Skeletal muscle tissue (tissue), 4 donors: ENCODE results near the gene NME4. TPM values are rescaled to one million over a fixed set of nuclear protein-coding genes. Genes with fewer than 3 reads are reported as not detected.
"Not testable (repeated sequence)": the region's sequence is repeated elsewhere in the genome, so short reads cannot be mapped to it uniquely, and the experiment has no call there.

Experiments used
- H3K27ac ChIP-seq: one replicate; pipeline ENCODE4 v1.7.0; 2013; ENCODE audit warnings: mild to moderate bottlenecking, low read depth, low read length, inconsistent platforms
- H3K27me3 ChIP-seq, 3 donors: one replicate each; pipeline ENCODE4 v1.7.0; 2013; ENCODE audit warnings: low read length in 3 of 3; ENCODE audit not compliant: control insufficient read depth in 3 of 3, insufficient read depth in 3 of 3
- H3K36me3 ChIP-seq, 3 donors: one replicate each; pipeline ENCODE4 v1.7.0; 2013; ENCODE audit warnings: low read length in 3 of 3; ENCODE audit not compliant: control insufficient read depth in 3 of 3, insufficient read depth in 3 of 3
- H3K4me1 ChIP-seq, 3 donors: one replicate each; pipeline ENCODE4 v1.7.0; 2013; ENCODE audit warnings: low read length in 3 of 3, mild to moderate bottlenecking in 3 of 3; ENCODE audit not compliant: control insufficient read depth in 3 of 3, insufficient read depth in 3 of 3
- H3K4me3 ChIP-seq, 3 donors: one replicate each; pipeline ENCODE4 v1.7.0; 2013; ENCODE audit warnings: low read length in 3 of 3
- H3K9ac ChIP-seq, 3 donors: one replicate each; pipeline ENCODE4 v1.7.0; 2013; ENCODE audit warnings: low read length in 3 of 3, mild to moderate bottlenecking in 3 of 3, moderate library complexity in 2 of 3, low read depth in 1 of 3
- H3K9me3 ChIP-seq, 3 donors: one replicate each; pipeline ENCODE4 v1.7.0; 2013; ENCODE audit warnings: low read length in 3 of 3; ENCODE audit not compliant: control insufficient read depth in 3 of 3
- total RNA-seq: library from RNA; depleted of rRNA; stranded (reverse); fragments of >200 nt; gene quantifications from one replicate; pipeline ENCODE4 v1.2.3, GENCODE V29; 2014
- donor health status: Osteomylitis.

The NME4 gene
- total RNA-seq, 1 donor from 2014 or later, result 21.4 TPM

DNA sequence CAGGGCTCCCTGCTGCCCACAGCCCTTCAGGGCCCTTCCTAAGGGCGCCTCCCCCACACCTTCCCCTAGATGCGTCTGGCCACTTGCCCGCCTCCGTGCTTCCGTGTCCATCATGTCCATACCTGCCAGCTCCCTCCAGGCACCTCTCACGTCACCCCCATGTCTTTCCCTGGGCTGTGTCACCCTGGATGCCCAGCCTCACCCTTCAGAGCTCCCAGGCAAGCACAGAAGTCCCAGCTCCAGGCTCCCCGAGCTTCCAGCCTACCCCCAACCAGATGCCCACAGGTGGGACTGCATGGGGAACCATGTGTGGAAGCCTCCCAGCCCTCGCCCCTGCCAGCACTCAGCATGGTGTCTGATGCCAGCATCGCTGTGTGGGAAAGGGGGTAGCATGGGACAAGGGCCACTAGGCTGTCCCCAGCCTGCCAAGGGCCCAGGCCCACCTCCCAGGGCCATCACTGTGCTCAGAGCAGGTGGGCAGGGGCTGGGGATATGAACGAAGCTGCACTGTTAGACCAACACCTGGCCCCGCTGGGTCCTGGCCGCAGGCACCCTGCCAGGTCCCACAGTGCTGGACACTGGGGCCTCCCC is 42.6 kb upstream of the NME4 start:
- no peak overlapping the region for H3K27ac ChIP-seq
- no peak overlapping the region for H3K4me3 ChIP-seq
- H3K4me1 ChIP-seq, result peaks cover 5 to 9% (median 9%) of the 10 kb centered on the region in 3 donors
- H3K9ac ChIP-seq, result no peak overlapping the region
- peaks cover 0 to 3% (median 0%) of the 10 kb centered on the region in 3 donors for H3K27me3 ChIP-seq
- H3K9me3 ChIP-seq, result no peaks in the 10 kb centered on the region
- peaks cover 0 to 5% (median 4%) of the 10 kb centered on the region in 3 donors for H3K36me3 ChIP-seq

DNA sequence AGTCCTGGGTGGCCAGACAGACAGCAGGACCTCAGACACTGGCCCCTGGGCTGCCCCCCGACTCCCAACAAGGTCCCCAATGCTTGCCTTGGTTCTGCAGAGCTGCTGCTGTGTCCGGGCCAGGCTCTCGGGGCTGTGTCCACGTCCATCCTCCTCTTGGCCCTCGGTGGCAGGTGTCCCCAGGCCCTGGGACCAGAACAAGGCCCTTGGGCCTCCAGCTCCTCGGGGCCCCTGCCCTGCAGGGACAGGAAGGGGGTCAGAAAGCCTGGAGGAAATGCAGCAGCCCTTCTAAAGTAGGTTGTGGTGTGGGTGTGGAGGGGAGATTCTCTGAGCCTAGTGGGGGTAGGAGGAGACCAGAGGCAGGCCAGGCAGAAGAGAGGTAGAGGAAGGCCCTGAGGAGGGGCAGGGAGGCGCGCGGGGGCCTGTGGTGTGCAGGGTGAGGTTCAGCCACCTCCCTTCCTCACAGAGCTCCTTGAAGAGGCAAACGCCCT is 42.0 kb upstream of the NME4 start:
- no peak overlapping the region for H3K4me3 ChIP-seq
- no peak overlapping the region for H3K27ac ChIP-seq
- no peaks in the 10 kb centered on the region for H3K9me3 ChIP-seq
- no peak overlapping the region for H3K9ac ChIP-seq
- H3K4me1 ChIP-seq, result peaks cover 5 to 9% (median 9%) of the 10 kb centered on the region in 3 donors
- H3K36me3 ChIP-seq, result peaks cover 0 to 5% (median 4%) of the 10 kb centered on the region in 3 donors
- peaks cover 0 to 3% (median 0%) of the 10 kb centered on the region in 3 donors for H3K27me3 ChIP-seq

DNA sequence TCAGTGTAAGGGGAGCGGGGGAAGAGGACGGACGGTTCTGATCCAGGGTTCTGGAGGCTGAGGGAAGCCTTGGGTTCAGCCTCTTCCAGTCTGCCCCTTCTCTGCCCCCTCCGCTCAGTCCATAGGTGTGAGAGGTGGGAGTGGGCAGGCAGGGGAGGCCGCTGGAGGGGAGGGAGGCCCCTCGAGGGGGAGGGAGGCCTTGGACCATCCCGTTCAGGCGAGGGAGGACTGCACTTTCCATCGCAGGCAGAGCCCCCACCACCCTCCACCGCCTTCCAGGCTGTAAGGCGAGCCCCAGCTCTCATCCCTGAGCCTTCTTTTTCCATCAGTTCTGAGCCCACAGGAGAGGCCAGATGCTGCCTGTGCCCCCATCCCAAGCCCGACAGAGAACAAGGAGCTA is 40.3 kb upstream of the NME4 start:
- Histone ChIP-seq H3K9ac (no peak overlapping the region), H3K9me3 (no peaks in the 10 kb centered on the region), H3K27me3 (peaks cover 0 to 6% (median 3%) of the 10 kb centered on the region in 3 donors), H3K4me3 (no peak overlapping the region), H3K36me3 (no peaks in the 10 kb centered on the region), H3K4me1 (peaks cover 0 to 4% (median under 1%) of the 10 kb centered on the region in 3 donors), H3K27ac (no peak overlapping the region)

DNA sequence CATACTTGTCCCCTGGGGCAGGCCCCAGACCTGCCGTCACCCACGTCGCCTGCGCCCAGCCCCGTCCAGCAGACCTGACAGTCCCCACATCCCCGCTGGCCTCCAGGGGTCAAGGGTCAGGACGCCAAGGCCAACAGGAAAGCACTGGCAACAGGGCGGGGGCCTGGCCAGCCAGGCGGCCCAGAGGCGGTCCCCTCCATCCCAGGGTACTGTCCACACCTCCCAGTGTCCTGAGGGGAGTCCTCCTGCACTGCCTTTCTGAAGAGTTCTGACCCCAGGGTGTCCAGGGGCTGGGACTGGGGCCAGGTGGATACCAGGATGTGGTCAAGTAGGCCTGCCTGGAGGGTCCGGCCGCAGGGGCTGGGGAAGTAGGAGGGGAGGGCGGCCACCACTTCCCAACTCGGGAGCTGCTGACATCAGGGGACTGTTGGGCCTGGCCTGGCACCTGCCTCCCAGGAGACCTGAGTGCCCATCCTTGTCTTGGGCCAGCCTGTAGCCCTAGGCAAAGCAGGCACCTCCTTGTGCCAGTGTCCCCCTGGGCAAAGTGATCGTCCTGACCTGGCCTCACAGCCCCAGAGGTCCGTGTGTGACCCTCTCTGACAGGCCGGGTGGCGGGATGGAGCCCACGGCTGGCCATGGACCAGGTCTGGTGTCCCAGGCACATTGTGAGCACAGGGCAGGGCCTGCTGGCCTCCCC is 37.8 kb upstream of the NME4 start:
- no peak overlapping the region for H3K9ac ChIP-seq
- H3K27ac ChIP-seq, result no peak overlapping the region
- no peaks in the 10 kb centered on the region for H3K9me3 ChIP-seq
- H3K36me3 ChIP-seq, result no peaks in the 10 kb centered on the region
- H3K27me3 ChIP-seq, result peaks cover 11 to 21% (median 15%) of the 10 kb centered on the region in 3 donors
- peaks cover 0 to 4% (median 0%) of the 10 kb centered on the region in 3 donors for H3K4me1 ChIP-seq
- H3K4me3 ChIP-seq, result no peak overlapping the region

GRCh38 chr16:359871-360697 is 36.9 kb upstream of the NME4 start:
- Histone ChIP-seq H3K4me1 (peaks cover 0 to 4% (median 0%) of the 10 kb centered on the region in 3 donors), H3K9me3 (no peaks in the 10 kb centered on the region), H3K9ac (no peak overlapping the region), H3K27ac (no peak overlapping the region), H3K36me3 (no peaks in the 10 kb centered on the region), H3K27me3 (peaks cover 18 to 26% (median 20%) of the 10 kb centered on the region in 3 donors), H3K4me3 (no peak overlapping the region)

DNA sequence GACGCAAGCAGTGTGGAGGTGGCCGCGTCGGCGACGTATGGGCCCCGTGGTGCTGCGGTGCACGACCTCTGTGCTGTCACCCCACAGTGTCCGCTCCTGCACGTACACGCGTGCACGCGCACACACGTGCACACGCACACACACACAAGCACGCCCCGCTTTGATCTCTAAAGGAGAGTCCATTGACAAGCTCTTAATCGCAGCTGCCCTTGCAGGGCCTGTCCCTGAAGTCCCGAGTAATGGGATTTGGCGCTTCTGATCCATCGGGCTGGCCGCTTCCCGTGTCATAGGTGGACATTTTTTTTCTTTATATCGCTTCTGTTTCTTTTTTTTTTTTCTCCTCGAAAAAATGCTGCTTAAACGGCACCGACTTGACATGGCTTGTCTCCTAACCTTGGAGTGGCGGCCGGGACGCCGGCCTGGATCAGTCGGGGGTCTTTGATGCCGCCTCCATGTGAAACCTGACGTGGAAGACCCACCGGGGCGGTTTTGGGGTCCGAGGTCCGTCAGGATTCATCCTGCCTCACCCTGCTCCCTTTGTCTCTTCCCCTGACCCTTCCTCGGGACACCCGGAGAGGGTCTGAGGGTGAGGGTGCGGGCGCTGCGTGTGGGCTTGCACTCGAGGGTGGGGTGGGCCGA is 36.2 kb upstream of the NME4 start:
- Histone ChIP-seq H3K36me3 (no peaks in the 10 kb centered on the region), H3K4me3 (no peak overlapping the region), H3K27me3 (peaks cover 18 to 26% (median 20%) of the 10 kb centered on the region in 3 donors), H3K9me3 (no peaks in the 10 kb centered on the region), H3K9ac (no peak overlapping the region), H3K27ac (no peak overlapping the region), H3K4me1 (peaks cover 0 to 4% (median 0%) of the 10 kb centered on the region in 3 donors)

DNA sequence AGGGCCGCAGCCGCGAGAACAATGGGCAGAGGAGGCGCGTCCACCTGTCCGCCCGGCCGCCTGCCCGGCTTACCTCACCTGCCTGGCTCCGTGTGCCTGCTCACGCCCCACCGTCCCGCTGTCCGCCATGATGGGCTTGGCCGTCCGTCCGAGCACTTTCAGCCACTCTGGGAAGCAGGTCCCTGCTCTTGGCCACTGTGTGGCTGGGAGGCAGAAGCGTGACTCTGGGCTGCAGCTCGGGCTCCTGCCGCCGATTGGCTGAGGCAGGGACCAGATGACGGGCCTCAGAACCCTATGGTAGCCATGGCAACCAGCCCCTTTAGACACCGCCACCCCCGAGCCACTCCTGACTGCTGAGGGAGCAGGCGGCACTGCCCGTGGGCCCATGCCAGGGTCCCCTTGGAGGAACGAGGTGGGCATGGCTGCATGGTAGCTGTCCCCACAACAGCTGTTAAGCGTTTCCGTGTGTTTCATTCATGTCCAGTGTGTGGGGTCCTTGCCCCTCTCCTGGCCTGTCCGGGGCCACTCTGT is 35.6 kb upstream of the NME4 start:
- Histone ChIP-seq H3K27ac (no peak overlapping the region), H3K9me3 (no peaks in the 10 kb centered on the region), H3K9ac (no peak overlapping the region), H3K4me1 (peaks cover 0 to 4% (median 0%) of the 10 kb centered on the region in 3 donors), H3K36me3 (peaks cover 0 to 1% (median 0%) of the 10 kb centered on the region in 3 donors), H3K27me3 (peaks cover 18 to 26% (median 20%) of the 10 kb centered on the region in 3 donors), H3K4me3 (no peak overlapping the region)

- peaks cover 18 to 26% (median 20%) of the 10 kb centered on the region in 3 donors for H3K27me3 ChIP-seq
- peaks cover 3 to 8% (median 4%) of the 10 kb centered on the region in 3 donors for H3K36me3 ChIP-seq
- H3K27ac ChIP-seq, result no peak overlapping the region
- H3K9me3 ChIP-seq, result no peaks in the 10 kb centered on the region
- H3K4me3 ChIP-seq, result no peak overlapping the region
- H3K9ac ChIP-seq, result no peak overlapping the region
- peaks cover 0 to 4% (median 0%) of the 10 kb centered on the region in 3 donors for H3K4me1 ChIP-seq
These were observed 34.9 kb upstream of the NME4 start for GRCh38 chr16:361872-362701.

DNA sequence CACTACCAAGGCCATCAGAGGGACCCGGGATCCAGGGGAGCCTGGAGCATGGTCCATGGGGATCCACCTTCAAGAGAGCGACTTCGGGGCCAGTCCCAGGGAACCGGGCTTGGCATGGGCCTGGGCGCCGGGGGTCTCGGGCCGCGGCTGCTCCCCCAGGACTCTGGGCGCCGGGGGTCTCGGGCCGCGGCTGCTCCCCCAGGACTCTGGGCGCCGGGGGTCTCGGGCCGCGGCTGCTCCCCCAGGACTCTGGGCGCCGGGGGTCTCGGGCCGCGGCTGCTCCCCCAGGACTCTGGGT is 34.3 kb upstream of the NME4 start:
- not testable (repeated sequence) for H3K9me3 ChIP-seq, H3K4me1 ChIP-seq, H3K27ac ChIP-seq, H3K4me3 ChIP-seq, H3K9ac ChIP-seq
- H3K27me3 ChIP-seq, result peaks cover 18 to 26% (median 20%) of the 10 kb centered on the region in 3 donors
- H3K36me3 ChIP-seq, result peaks cover 9 to 13% (median 10%) of the 10 kb centered on the region in 3 donors
